PC-9 (cell line): ENCODE results near the gene TCF3. TPM values are rescaled to one million over a fixed set of nuclear protein-coding genes. Genes with fewer than 3 reads are reported as not detected.

Experiments
- BruUV-seq: library from RNA; stranded (reverse); fragments of 400-500 nt; replicated peaks from 2 replicates; lab custom pipeline; 2021; lab: Mats Ljungman, UMichigan
- CTCF ChIA-PET: fragments of 300-600 bp; sonication (Branson Sonifier 250); formaldehyde crosslinking; loops from one replicate; lab custom pipeline; 2022; ENCODE audit warnings: antibody characterized with exemption; lab: Charles Lee
- POLR2A ChIA-PET: fragments of 300-600 bp; sonication (Branson Sonifier 250); formaldehyde crosslinking; loops from one replicate; lab custom pipeline; 2022; ENCODE audit warnings: antibody characterized with exemption; ENCODE audit not compliant: unreplicated experiment; lab: Charles Lee
- DNase-seq, 2 experiments: peaks; one replicate each; pipeline versions ENCODE4 v3.0.0 to v3.0.0-alpha.2; 2015 to 2022; ENCODE audit warnings: mixed read lengths in 1 of 2
- H2AFZ ChIP-seq: fragments of 200-600 bp; sonication (generic); 2 replicates; pipeline ENCODE4 v1.8.1; 2017; ENCODE audit warnings: antibody characterized with exemption
- H3F3A ChIP-seq: fragments of 200-600 bp; sonication (generic); 2 replicates; pipeline ENCODE4 v1.8.1; 2017; ENCODE audit warnings: antibody characterized with exemption, mild to moderate bottlenecking, low read depth; ENCODE audit not compliant: insufficient read depth
- H3K27ac ChIP-seq: fragments of 200-600 bp; sonication (generic); 2 replicates; pipeline ENCODE4 v1.6.1; 2016; ENCODE audit warnings: mixed run types
- H3K27me3 ChIP-seq: fragments of 200-600 bp; sonication (generic); 2 replicates; pipeline ENCODE4 v1.6.1; 2016; ENCODE audit warnings: low read depth, mixed run types; ENCODE audit not compliant: insufficient read depth
- H3K36me3 ChIP-seq: fragments of 200-600 bp; sonication (generic); 2 replicates; pipeline ENCODE4 v1.6.1; 2016; ENCODE audit warnings: low read depth, mixed run types
- H3K4me1 ChIP-seq: fragments of 200-600 bp; sonication (generic); replicated peaks from 2 replicates; pipeline ENCODE4 v1.6.1; 2016; ENCODE audit warnings: mixed run types; ENCODE audit not compliant: insufficient read depth
- H3K4me2 ChIP-seq: fragments of 200-600 bp; sonication (generic); 2 replicates; pipeline ENCODE4 v1.6.1; 2017; ENCODE audit warnings: mixed run types
- H3K4me3 ChIP-seq: fragments of 200-600 bp; sonication (generic); 2 replicates; pipeline ENCODE4 v1.6.1; 2016; ENCODE audit warnings: mixed run types
- H3K79me2 ChIP-seq: fragments of 200-600 bp; sonication (generic); 2 replicates; pipeline ENCODE4 v1.6.1; 2017; ENCODE audit warnings: low read depth, mixed run types
- H3K9me2 ChIP-seq: fragments of 200-600 bp; sonication (generic); 2 replicates; pipeline ENCODE4 v1.8.1; 2017; ENCODE audit warnings: mild to moderate bottlenecking; ENCODE audit not compliant: insufficient read depth
- H3K9me3 ChIP-seq: fragments of 200-600 bp; sonication (generic); 2 replicates; pipeline ENCODE4 v1.8.1; 2016; ENCODE audit warnings: low read depth; ENCODE audit not compliant: insufficient read depth
- H4K20me1 ChIP-seq: fragments of 200-600 bp; sonication (generic); 2 replicates; pipeline ENCODE4 v1.8.1; 2017; ENCODE audit not compliant: insufficient read depth
- EZH2 ChIP-seq: fragments of 200-600 bp; sonication (generic); IDR thresholded peaks from 2 replicates; pipeline ENCODE4 v1.8.0; 2017; ENCODE audit warnings: antibody characterized with exemption, low read depth
- intact Hi-C: fragments of 100-400 bp; cut with micrococcal nuclease; formaldehyde crosslinking; loops from one replicate; pipeline ENCODE4 v1.10.0; 2022; ENCODE audit not compliant: unreplicated experiment
- total RNA-seq: library from RNA; stranded (reverse); gene quantifications from 2 replicates; pipeline ENCODE4 v1.2.3, GENCODE V29; 2021
- TF ChIP-seq, protein P1 (sequence below): fragments of 200-600 bp; sonication (generic); conservative IDR thresholded peaks from 2 replicates; pipeline ENCODE4 v1.6.1; 2017; ENCODE audit warnings: mixed run types, antibody characterized with exemption, mild to moderate bottlenecking, moderate library complexity

The TCF3 gene
- total RNA-seq, 1 experiment from 2014 or later: 98.0 TPM

DNA sequence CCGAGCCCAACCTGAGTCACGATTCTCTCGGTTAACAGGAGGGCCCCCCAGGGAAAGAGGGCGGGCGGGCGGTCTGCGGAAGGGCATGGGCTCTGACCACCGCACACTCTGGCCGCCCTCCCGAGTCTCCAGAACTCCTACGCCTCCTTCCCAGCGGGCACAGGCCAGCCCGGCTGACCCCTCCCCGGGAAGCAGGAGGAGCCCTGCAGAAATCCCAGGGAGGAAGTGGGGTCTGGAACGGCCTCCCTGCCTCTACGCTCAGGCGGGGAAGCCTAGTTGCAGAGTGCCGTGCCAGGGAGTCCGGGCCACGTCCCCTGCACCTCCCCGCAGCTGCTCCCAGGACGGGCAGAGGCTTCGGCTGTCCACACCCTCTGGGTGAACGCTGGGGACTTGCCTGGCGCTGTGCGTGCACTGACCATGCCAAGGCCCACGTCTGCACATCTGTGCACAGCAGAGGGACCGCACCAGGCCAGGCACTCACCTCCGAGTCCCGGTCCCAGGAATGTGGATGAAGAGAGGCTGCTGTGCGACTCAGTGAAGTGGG is 20.8 kb downstream of the TCF3 start:
- H3K4me3 ChIP-seq: no peak overlapping the region
- no peak overlapping the region for H3K4me2 ChIP-seq
- no peaks in the 10 kb centered on the region for H3K9me3 ChIP-seq
- no peak overlapping the region for H2AFZ ChIP-seq
- H3K4me1 ChIP-seq: no peaks in the 10 kb centered on the region
- no peaks in the 10 kb centered on the region for H3K9me2 ChIP-seq
- H3K27me3 ChIP-seq: no peaks in the 10 kb centered on the region
- DNase-seq: no peak
- H3F3A ChIP-seq: no peaks in the 10 kb centered on the region
- no peaks in the 10 kb centered on the region for H3K36me3 ChIP-seq
- H3K79me2 ChIP-seq: no peaks in the 10 kb centered on the region
- H3K27ac ChIP-seq: no peak overlapping the region
- intact Hi-C loops: no loop called here
- H4K20me1 ChIP-seq: no peaks in the 10 kb centered on the region
- ChIA-PET POLR2A (no interaction called here), CTCF (no interaction called here)
- no TSS peak for BruUV-seq
- TF ChIP-seq, protein P1, sequence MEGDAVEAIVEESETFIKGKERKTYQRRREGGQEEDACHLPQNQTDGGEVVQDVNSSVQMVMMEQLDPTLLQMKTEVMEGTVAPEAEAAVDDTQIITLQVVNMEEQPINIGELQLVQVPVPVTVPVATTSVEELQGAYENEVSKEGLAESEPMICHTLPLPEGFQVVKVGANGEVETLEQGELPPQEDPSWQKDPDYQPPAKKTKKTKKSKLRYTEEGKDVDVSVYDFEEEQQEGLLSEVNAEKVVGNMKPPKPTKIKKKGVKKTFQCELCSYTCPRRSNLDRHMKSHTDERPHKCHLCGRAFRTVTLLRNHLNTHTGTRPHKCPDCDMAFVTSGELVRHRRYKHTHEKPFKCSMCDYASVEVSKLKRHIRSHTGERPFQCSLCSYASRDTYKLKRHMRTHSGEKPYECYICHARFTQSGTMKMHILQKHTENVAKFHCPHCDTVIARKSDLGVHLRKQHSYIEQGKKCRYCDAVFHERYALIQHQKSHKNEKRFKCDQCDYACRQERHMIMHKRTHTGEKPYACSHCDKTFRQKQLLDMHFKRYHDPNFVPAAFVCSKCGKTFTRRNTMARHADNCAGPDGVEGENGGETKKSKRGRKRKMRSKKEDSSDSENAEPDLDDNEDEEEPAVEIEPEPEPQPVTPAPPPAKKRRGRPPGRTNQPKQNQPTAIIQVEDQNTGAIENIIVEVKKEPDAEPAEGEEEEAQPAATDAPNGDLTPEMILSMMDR: no peak
- no peak for TF ChIP-seq EZH2

- no peaks in the 10 kb centered on the region for H4K20me1 ChIP-seq
These were observed 21.6 kb downstream of the TCF3 start for GRCh38 chr19:1630811-1631210.

GRCh38 chr19:1630012-1630411 is 22.4 kb downstream of the TCF3 start:
- ChIA-PET POLR2A (no interaction called here), CTCF (no interaction called here)
- Histone ChIP-seq H3K79me2 (no peaks in the 10 kb centered on the region), H2AFZ (no peak overlapping the region), H3K9me3 (no peaks in the 10 kb centered on the region), H3K4me1 (no peaks in the 10 kb centered on the region), H3K36me3 (no peaks in the 10 kb centered on the region), H3K27ac (no peak overlapping the region), H4K20me1 (no peaks in the 10 kb centered on the region), H3K4me3 (no peak overlapping the region), H3F3A (no peaks in the 10 kb centered on the region), H3K27me3 (no peaks in the 10 kb centered on the region), H3K4me2 (no peak overlapping the region), H3K9me2 (no peaks in the 10 kb centered on the region)
- DNase-seq: no peak
- intact Hi-C loops: no loop called here
- no peak for TF ChIP-seq EZH2
- TF ChIP-seq, protein P1: no peak
- BruUV-seq: no TSS peak

More at GRCh38 chr19:1630811-1631210, 21.6 kb downstream of the TCF3 start:
- no TSS peak for BruUV-seq
- H3F3A ChIP-seq: no peaks in the 10 kb centered on the region
- H3K9me3 ChIP-seq: no peaks in the 10 kb centered on the region
- H3K36me3 ChIP-seq: no peaks in the 10 kb centered on the region
- no peak overlapping the region for H3K27ac ChIP-seq
- intact Hi-C loops: no loop called here
- no peaks in the 10 kb centered on the region for H3K4me1 ChIP-seq
- no peaks in the 10 kb centered on the region for H3K27me3 ChIP-seq
- no peak overlapping the region for H3K4me2 ChIP-seq
- no peak for TF ChIP-seq EZH2
- TF ChIP-seq, protein P1: no peak
- no peaks in the 10 kb centered on the region for H3K9me2 ChIP-seq
- H3K79me2 ChIP-seq: no peaks in the 10 kb centered on the region
- ChIA-PET POLR2A (no interaction called here), CTCF (no interaction called here)
- H3K4me3 ChIP-seq: no peak overlapping the region
- no peak for DNase-seq
- no peak overlapping the region for H2AFZ ChIP-seq
